Liver (tissue), 5 donors: ENCODE data around the gene PYDC2. TPM values are rescaled to one million over a fixed set of nuclear protein-coding genes. Genes with fewer than 3 reads are reported as not detected.

Experiments used
- polyA plus RNA-seq, 2 donors: library from polyadenylated mRNA; stranded (reverse) in 1 of 2; unstranded in 1 of 2; fragments of 200-250 nt in 1 of 2; fragments of >200 nt in 1 of 2; fragmentation: Nextera tagmentation in 1 of 2; extraction: Ambion mirVana in 1 of 2; gene quantifications; one replicate each; pipeline versions ENCODE4 v1.2.1 to v1.2.3, GENCODE V29; 2013 to 2015
- small RNA-seq: library from RNA; depleted of rRNA; stranded (forward); fragments of <200 nt; gene quantifications from one replicate; pipeline ENCODE3, GENCODE V24; 2014
- total RNA-seq, 2 donors: library from RNA; depleted of rRNA; stranded (reverse); fragments of >200 nt; gene quantifications; one replicate each; pipeline ENCODE4 v1.2.3, GENCODE V29; 2014
- donor health status: healthy.
- donor health status: healthy.
- donor health status: healthy.

Gene PYDC2
- total and polyA plus RNA-seq, 4 donors: not detected

Small RNA genes within 50 kb of the gene (small RNA-seq; reads per million reads assigned to genes)
- not detected for gene PYDC2

Other genes with a start within 250 kb of the PYDC2 start
- gene CCDC50, start 131.8 kb upstream of the PYDC2 start, total RNA-seq: 10 to 100 TPM; 15.4 to 69.0 TPM
- gene CCDC50, start 131.8 kb upstream of the PYDC2 start, polyA plus RNA-seq: 10 to 100 TPM; 27.3 to 40.0 TPM
- gene UTS2B, start 130.6 kb upstream of the PYDC2 start, total RNA-seq: not detected
- gene UTS2B, start 130.6 kb upstream of the PYDC2 start, polyA plus RNA-seq: under 1 TPM; 0.10 to 0.76 TPM